ENCODE results near the gene PPAN.
A peak's percentile ranks its signal among the peaks of the same experiment; 100 is the strongest.

Gene PPAN

DNA sequence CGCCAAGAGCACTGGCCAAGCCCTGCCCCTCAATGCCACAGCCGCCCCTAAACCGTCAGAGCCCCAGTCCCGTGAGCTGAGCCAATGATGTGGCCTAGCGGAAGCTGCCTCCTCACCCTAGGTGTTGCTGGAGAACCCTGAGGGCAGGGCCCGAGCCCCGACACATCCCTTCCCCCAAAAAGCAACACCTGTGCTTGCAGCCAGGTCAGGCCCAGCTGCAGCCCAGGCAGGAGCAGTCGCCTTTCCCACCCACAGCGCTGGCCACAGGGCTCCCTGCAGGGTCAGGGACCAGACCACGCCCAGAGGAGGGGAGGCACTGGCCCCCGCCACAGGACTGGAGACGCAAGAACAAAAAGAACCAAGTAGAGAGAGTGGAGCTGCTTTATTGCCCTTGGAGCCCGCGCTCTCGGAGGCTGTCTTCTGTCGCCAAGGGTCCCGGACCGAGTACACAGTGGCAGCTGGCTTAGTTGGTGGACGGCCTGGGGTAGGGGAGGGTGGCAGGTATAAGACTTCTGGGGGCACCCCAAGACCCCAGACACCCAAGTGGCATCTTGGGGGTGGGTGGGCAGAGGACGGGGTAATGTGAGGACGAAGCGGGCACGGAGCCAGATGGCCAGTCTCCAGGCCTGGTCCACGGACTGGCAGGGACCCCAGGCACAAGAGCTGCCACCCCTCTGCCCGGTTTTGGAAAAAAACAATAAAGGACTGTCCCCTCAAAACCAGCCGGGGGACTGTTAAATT lies 8.7 kb downstream of the PPAN start:
- peak; percentile 40 to 50 for DNase-seq

DNA sequence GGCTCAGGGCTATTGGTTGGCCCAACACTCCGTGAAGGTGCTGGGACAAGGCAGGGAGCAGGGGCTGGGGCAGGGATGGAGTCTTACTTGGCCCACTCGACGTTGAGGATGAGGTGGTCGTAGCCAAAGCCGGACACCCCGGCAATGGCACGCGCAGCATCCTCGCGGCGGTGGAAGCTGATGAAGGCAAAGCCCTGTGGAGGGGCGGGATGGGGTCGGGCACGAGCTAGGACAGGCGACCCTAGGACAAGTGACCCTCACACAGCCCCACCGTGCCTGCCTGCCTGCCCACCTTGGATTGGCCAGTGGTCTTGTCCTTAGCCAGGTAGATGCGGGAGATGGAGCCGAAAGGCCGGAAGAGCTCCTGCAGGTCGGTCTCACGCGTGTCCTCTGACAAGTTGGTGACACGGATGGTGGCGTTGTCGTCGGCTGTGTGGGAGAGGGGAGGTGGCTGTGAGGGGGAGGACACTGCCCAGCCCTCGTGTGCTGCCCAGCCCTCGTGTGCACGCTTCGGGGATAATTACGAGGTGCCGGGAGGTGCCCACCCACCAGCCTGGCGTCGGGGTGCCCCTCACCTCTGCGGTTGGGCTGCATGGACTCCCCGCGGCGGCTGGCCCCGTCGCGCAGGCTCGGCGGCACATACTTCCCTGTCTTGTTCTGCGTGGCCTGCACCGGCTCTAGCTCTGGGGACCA lies 9.4 kb downstream of the PPAN start:
- DNase-seq = peak; percentile 25 to 39

DNA sequence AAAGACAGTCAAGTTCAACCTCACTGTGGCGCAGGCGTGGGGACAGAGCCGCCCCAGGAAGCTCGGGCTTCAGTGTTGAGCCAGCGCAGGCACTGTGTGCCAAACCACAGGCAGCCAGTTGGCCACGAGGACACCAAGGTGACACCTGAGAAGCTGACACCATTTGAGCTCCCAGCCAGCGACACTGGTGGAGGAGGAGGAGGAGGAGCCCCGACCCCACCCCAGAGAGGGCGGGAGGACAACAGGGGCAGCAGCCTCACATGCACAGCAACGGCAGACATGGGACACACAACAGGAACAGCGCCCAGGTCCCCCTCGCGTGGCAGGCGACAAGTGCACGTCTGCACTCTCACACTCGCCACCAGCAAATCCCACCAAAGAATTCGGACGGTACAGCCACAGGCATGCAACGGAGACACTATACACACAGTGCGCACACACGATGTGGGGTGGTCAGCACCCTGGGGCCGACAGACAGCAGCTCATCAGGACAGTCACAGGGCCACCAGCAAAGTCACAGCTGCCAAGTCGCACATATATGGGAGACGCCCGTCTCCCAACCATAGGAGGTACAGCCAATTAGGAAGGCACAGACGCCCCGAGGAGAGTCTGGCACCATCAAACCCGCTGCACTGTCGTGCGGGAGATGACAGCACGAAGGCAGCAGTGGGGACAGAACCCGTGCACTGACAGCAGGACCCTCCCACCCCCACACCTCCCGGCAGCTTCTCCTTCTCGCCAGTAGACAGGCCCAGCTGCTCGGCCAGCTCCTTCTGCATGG lies 10.1 kb downstream of the PPAN start:
- DNase-seq = no peak

DNA sequence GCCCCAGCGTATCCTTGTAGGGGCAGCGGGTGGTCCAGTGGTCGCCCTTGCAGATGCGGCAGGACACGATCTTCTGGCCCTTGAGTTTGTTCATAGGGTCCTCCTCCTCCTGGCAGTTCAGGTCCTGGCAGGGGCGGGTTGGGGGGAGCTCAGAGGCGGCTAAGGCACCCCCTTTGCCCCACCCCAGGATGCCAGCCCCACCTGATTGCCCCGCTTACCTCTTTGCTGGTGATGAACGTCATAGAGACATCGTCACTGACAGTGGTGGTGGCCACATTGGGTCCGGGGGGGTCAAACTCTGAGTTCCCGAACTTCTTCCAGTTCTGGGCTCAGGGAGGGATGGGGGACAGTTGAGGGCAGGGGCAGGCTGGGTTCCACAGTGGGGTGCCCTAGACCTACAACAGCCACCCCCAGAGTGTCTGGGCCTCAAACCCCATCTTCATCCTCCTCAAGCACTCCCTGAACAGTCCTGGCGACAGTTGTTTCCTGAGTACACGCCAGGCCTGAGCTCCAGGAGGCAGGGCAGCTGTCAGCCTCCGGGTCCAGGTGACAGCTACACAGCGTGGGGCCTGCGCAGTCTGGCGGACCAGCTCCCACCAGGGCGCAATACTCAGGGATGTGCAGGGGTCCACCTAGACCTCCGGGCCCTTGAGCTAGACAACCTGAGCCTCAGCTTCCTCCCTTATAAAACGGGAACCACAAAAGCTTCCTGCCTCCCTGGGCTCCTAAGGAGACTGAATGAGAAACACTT lies 10.9 kb downstream of the PPAN start:
- no peak for DNase-seq

DNA sequence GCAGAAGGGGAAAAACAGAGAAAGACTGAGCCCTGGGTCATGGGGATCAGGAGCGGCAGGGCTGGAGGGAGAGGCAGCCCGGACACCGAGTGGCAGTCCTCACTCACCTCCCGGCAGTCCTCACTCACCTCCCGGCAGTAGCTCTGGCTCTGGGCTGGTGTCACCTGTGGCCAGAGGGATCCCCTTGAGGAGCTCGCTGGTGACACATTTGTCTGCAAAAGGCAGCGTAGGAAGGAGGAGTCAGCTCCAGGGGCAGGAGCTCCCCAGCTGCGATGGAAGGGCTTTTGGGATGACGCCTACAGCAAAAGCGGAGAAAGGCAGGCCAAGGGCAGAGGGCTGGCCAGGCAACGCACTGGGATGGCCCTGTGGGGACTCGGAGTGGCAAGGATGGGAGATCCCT lies 12.8 kb downstream of the PPAN start:
- DNase-seq = no peak

DNA sequence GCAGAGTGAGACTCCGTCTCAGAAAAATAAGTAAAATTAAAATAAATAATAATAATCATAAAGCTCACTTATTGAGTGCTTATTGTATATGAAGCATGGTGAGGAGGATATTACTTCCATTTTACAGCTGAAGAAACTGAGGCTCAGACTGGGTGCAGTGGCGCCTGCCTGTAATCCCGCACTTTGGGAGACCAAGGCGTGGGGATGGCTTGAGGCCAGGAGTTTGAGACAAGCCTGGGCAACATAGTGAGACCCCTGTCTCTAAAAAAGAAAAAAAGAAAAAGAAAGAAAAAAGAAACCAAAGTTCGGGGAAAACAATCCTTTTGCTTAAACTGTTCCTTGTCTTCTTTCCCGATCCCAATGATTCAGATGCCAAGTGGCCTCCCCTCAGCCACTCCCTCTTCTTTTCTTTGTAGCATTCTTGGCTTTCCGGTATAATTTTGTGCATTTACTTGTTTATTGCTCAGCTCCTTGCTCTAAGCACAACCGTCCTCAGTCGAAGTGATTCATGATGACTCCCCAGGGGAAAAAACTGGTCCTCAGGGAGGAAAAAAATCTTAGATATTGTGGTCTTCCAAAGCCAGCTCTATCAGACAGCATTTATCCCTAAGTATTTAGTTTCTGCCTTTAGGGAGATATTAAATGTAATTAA lies 14.5 kb downstream of the PPAN start:
- DNase-seq = no peak

DNA sequence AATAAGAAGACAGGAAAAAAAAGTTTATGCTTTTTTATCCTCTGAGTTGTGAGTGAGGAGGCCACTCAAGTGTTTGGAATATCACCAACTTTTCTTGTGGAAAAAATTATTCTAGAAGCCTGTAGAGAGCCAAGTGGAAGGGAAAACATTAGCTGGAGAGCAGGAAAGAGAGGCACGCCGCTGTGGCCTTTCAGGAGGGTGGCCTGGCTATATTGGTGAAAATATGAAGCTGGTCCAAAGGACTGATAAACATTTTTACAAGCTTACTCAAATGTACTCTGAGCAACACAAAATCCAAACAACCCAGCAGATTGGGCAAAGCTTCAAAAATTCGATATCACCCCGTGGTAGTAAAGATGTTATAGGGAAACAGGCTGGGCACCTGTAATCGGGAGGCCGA lies 15.9 kb downstream of the PPAN start:
- DNase-seq = no peak

DNA sequence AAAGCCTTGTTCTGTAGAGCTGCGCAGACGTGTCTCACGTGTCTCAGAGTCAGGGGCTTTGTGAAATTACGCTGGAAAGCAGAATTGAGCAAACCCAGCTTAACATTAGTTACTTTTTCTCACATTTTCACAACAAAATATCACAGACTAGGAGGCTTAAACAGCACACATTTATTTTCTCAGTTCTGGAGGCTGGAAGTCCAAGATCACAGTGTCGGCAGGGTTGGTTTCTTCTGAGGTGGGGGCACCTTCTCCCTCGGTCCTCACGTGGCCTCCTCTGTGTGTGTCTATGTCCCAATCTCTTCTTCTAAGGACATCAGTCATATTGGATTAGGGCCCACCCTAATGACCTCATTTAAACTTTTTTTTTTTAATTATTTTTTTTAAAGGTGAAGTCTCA lies 18.3 kb downstream of the PPAN start:
- DNase-seq = no peak

DNA sequence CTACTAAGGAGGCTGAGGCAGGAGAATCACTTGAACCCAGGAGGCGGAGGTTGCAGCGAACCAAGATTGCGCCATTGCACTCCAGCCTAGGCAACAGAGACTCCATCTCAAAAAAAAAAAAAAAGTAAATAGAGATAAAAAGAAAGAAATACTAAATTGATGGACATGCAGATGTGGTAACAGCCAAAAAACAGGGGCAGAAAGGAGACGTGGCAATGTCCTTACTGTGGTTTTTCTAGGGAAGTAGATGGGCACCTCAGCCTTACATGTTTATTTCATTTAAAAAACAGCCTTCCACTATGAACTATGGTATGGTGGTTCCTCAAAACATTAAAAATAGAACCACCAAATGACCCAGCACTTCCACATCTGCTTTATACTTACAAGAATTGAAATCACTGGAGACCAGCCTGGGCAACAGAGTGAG lies 20.1 kb downstream of the PPAN start:
- no peak for DNase-seq

DNA sequence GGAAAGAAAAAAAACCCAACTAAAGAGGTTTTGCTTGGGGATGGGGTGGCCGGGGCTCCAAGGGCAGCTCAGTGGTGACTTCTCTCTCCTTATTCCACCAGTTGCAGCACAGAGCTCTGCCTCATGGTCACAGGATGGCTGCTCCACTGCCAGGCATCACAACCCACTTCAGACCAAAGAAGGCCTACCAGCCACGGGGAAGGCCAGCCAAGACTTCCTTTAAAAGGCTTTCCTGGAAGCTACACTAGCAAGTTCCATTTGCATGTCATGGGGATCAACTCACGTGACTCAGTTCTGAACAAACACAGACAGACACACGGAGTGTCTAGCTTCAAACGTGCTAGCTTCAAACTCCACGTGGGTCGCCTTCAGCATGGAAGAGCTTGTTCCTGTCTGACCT lies 26.7 kb downstream of the PPAN start:
- DNase-seq = no peak

DNA sequence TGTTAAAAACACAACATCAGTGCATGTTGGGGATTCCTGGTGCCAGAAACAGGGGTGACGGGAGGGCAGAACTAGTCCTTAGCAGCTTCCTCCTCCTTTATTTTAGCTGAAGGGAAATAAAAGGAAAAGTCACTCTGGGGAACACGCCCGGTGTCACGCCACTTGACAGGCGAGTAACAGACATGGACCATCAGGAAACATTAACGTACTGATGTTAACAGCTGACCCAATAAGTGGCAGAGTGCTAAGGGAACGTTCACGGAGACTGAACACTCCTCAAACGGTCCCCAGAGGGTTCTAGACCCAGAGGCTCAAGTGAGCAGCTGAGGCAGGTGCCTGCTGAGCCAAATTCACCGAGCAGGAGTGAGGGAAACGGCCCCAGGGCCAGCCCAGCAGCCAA lies 27.4 kb downstream of the PPAN start:
- DNase-seq = no peak

DNA sequence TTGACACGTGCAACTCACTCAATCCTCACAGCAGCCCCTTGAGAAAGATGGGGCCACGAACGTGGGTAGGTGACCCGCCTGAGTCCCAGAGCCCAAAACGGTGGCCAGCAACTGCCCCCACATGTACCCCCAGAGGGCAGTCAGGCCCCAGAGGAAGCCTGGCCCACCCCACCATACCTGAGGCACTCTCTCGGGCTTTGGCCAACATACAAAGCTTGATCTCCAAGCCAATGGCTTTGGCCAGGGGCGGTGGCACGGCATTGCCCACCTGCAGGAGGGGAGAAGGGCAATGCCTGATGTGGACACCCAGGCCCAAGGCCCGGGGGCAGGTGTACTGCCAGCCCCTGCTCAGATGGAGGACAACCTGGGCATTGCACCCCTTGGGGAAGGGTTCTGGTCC lies 27.9 kb downstream of the PPAN start:
- DNase-seq = no peak

DNA sequence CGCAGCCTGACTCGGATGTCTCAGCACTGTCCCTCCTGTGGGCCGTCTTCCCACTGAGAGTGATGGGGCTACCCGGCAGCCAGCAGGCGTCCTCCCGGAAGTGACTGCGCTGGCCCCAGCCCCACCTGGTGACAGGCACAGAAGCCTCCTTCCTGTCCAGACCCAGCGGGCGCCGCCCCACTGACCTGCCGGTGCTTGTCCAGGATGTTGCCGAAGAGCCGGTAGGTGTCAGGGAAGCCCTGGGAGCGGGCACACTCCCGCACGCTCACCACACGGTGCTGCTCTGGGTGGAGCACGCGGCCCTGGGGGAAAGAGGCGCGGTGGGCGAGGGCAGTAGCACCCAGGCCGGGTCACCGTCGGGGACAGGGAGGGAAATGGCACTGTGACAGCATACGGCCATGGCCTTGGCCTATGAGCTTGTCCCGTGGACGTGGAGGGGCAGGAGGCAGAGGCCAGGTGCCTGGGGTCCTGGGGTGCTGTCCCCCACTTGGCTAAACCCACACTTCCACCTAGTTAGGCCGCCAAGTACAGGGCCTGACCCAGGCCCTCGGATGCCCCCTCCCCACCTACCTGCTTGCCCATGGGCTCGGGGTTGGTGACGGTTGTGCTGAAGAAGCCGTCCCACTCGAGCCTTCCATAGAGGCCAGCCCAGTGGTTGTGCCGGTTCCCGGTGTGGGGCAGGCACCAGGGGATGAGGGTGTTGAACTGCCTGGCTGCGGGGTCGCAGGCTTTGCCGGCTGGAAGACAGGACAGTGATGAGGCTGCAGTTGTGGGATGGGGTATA lies 29.6 kb downstream of the PPAN start:
- DNase-seq = no peak

DNA sequence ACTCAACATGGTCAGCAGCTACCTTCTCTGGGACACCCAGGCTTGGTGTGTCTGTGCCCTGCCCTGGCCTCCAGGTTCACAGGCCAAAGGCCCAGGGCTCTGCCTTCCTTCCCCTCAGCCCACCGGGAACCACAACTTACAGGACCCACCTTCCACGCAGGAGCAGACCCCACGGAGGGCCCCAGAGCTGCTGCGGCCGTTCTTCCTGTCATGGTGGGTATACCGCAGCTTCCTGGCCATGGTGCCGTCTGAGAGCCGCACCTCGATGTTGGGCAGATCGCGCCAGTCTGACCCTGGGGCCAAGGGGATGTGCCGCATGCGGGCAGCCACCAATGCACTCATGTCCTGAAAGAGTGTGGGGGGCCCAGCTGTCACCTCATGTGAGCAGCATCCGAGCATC lies 30.8 kb downstream of the PPAN start:
- no peak for DNase-seq

DNA sequence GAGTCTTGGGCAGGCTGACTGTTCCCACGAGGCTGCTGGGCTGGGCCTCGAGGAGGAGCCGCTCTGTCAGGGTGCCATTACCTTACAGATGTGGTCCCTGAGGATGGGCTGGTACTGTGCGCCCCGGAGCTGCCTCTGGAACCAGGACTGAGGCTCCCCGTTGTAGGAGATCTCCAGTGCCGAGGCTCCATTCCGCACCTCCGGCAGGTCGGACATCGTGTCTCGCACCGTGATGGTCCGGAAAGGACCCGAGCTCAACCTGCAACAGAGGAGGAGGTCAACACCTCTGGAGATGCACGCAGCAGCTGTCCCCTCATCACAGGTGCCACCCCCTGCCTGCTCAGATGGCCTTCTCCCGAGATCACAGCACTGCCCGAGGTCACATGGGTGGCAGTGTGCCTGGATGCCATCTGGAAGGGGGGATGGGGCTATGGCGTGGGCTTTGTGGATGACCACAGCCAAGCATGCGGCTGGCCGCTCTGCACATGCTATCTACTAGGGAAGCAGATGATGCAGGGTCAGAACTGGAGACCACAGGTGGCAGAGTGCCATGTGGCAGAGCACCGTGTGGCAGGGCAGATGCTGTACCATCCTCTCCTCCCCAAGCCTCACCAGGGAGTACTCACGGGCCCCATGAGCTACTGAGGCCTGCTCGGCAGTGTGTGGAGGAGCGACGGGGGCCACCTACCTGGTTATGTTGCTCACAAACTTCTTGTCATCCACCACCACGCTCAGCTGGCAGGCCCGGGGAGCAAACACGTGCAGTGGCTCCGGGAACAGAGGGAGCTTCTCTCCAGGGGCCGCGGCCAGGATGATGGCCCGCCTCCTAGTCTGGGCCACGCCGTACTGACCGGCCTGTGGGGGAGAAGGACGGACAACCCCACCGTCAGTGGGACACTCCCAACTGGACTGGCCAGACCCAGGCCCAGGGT lies 31.9 kb downstream of the PPAN start:
- DNase-seq = no peak

DNA sequence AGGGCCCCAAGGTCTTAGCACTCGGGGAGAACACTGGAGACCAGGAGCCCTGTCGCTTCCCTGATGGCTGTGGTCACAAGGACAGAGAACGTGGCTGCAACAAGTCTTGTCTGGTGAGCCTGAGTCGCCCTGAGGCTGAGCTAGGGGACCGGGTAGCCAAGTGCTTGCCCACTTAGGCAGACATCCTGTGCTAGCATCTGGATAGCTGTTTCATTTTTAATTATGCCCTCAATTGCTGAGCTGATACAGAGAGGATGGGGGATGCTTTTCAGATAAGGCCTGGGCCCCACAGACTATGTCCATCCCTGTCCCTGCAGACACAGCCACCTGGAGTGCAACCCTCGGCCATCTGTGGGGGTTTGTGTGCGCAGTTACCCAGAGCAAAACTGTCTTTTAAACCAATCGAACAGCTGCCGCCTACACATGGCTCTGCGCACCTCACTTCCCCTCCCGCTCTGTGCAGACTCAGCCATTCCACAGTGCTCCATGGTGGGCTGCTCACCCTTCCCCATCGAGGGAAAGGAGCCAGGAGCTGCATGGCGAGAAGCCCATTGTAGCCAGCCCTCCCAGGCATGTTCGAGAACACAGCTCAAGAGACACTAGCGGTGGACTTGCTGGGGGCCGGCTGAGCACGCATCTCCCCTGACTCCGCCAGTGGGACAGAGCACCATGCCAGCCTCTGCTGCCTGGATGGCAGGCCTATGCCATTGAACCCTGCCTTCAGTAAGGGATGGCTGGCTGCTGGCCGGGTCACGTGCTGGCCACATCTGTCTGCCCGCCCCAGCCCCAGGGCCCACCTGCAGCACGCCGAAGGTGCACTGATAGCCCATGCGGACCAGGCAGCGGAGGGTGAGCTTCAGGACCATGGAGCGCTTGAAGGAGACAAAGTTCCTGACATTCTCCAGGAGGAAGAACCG lies 33.0 kb downstream of the PPAN start:
- DNase-seq = no peak

DNA sequence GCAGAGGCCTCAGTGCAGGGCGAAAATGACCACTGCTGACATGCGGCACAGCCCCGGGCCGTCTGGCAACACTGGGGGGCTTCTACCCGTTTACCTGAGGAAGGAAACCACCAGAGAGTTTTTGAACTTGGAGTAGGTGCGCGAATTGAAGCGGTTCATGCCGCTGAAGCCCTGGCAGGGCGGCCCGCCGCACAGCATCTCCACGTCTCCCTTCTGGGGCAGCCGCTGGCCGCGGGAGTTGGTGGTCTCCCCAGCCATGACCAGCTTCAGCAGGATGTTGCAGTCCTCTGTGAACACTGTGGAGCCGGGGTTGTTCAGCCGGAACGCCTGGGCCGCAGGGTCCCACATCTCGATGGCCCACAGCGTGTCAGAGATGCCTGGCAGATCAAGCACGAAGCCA lies 33.8 kb downstream of the PPAN start:
- DNase-seq = no peak

DNA sequence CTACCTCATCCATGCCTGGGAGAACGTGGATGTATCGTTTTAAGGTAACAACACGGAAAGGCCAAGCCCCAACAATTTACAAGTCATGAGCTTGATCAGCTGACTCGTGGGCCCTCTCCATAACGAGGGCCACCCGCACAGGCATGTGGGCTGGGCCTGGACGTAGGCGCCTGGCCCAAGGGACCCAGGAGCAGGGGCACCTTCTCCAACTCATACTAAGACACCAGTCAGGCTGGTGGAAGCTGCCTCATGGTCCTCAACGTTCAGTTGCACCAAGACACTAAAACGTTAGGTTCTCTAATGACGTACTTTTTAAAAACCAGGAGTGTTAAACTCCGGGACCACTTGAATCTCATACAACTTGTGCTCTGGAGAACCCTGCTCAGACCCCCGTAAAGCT lies 35.3 kb downstream of the PPAN start:
- DNase-seq = no peak

DNA sequence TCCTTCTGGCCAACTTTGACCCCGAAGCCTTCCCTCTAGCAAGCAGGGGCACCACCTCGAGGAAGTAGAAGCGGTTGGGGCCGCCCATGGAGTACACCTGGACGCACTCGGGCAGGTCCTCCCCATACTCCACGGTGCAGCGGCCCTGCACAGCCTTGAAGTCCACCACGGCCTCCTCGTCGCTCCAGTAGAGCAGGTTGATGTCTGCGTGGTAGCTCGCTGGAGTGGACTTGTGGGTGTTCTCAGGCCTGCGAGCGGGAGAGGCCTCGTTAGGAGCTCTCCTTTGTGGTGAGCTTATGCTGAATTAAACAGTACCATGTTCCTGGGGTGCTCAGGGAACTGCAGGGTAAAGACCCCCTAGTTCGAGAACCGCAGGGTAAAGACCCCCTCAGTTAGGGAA lies 35.8 kb downstream of the PPAN start:
- DNase-seq = no peak

All from stimulated activated CD4-positive, alpha-beta T cell treated with anti-CD3 and anti-CD28 coated beads, Interleukin-2, amount 100 ng/mL, for 24 hours (primary cell).